Endothelial cell of umbilical vein (primary cell): ENCODE measurements around the gene OLFM1. TPM values are rescaled to one million over a fixed set of nuclear protein-coding genes. Genes with fewer than 3 reads are reported as not detected.

Experiments used
- BruUV-seq: library from RNA; stranded (reverse); fragments of 400-500 nt; replicated peaks from 2 replicates; lab custom pipeline; 2021; lab: Mats Ljungman, UMichigan
- CTCF ChIA-PET: fragments of 300-600, 350-600 bp; sonication (Branson Sonifier 250); formaldehyde crosslinking; loops from one replicate; lab custom pipeline; 2021; ENCODE audit warnings: antibody characterized with exemption, inconsistent platforms; lab: Charles Lee
- POLR2A ChIA-PET: fragments of 300-600, 350-600 bp; sonication (Branson Sonifier 250); formaldehyde crosslinking; loops from one replicate; lab custom pipeline; 2021; ENCODE audit warnings: antibody characterized with exemption, inconsistent platforms; lab: Charles Lee
- DNase-seq: peaks from one replicate; pipeline ENCODE4 v3.0.0-alpha.2; 2011; ENCODE audit warnings: low read depth, low spot score
- FAIRE-seq: peaks from 2 replicates; lab custom pipeline; 2011; peaks lifted over from hg19 to GRCh38; lab: Jason Lieb, UNC
- H2AFZ ChIP-seq: 2 replicates; pipeline ENCODE4 v1.6.0; 2012; ENCODE audit warnings: low read depth, low read length, control low read depth, inconsistent platforms
- H3K27ac ChIP-seq: 2 replicates; pipeline ENCODE4 v1.5.1; 2011; ENCODE audit warnings: low read depth, mild to moderate bottlenecking, control low read depth, low read length, moderate library complexity; ENCODE audit not compliant: insufficient read depth
- H3K27me3 ChIP-seq, 2 experiments: 2 replicates each; pipeline versions ENCODE4 v1.6.0 to v1.6.1; 2011; ENCODE audit warnings: low read length in 2 of 2, mixed read lengths in 1 of 2; ENCODE audit not compliant: control insufficient read depth in 2 of 2, insufficient read depth in 2 of 2
- H3K36me3 ChIP-seq, 2 experiments: 2 replicates in 1 of 2; 3 replicates in 1 of 2; pipeline ENCODE4 v1.5.1; 2011; ENCODE audit warnings: low read length in 2 of 2, mild to moderate bottlenecking in 1 of 2, moderate library complexity in 1 of 2; ENCODE audit not compliant: control insufficient read depth in 2 of 2, insufficient read depth in 2 of 2; ENCODE audit errors: extremely low read depth in 1 of 2
- H3K4me1 ChIP-seq: 3 replicates; pipeline ENCODE4 v1.5.1; 2011; ENCODE audit warnings: mild to moderate bottlenecking, low read length; ENCODE audit not compliant: control insufficient read depth, insufficient read depth; ENCODE audit errors: extremely low read depth
- H3K4me2 ChIP-seq: 2 replicates; pipeline ENCODE4 v1.6.1; 2011; ENCODE audit warnings: low read length, control low read depth, mixed read lengths; ENCODE audit not compliant: insufficient read depth
- H3K4me3 ChIP-seq, 3 experiments: fragments of 200-600 bp in 1 of 3; sonication (generic), shearing (Covaris generic) in 1 of 3; replicated peaks in 1 of 3; 2 replicates each; pipeline ENCODE4 v1.5.1; 2011 to 2016; ENCODE audit warnings: control low read depth in 3 of 3, low read length in 3 of 3, mild to moderate bottlenecking in 2 of 3, inconsistent platforms in 1 of 3, low read depth in 1 of 3, moderate library complexity in 1 of 3; ENCODE audit not compliant: insufficient read depth in 1 of 3
- H3K79me2 ChIP-seq: 2 replicates; pipeline ENCODE4 v1.6.0; 2012; ENCODE audit warnings: low read length, inconsistent platforms; ENCODE audit not compliant: control insufficient read depth, insufficient read depth
- H3K9ac ChIP-seq: replicated peaks from 2 replicates; pipeline ENCODE3; 2011; ENCODE audit warnings: low read length, control low read depth; ENCODE audit not compliant: insufficient read depth; ENCODE audit errors: extremely low read depth
- H3K9me1 ChIP-seq: replicated peaks from 3 replicates; pipeline ENCODE4 v1.6.0; 2011; ENCODE audit warnings: mild to moderate bottlenecking, low read length; ENCODE audit not compliant: control insufficient read depth, insufficient read depth; ENCODE audit errors: extremely low read depth
- H3K9me3 ChIP-seq: replicated peaks from 2 replicates; pipeline ENCODE4 v1.5.1; 2012; ENCODE audit warnings: low read length, inconsistent platforms; ENCODE audit not compliant: control insufficient read depth, insufficient read depth
- H4K20me1 ChIP-seq: replicated peaks from 2 replicates; pipeline ENCODE3; 2011; ENCODE audit warnings: mild to moderate bottlenecking, low read length; ENCODE audit not compliant: control insufficient read depth, insufficient read depth; ENCODE audit errors: extremely low read depth
- CTCF ChIP-seq, 2 donors: IDR thresholded peaks; 1 replicate in 1 of 2; 2 replicates in 1 of 2; pipeline ENCODE4 v1.5.1; 2011; ENCODE audit warnings: low read length in 2 of 2, mild to moderate bottlenecking in 2 of 2, moderate library complexity in 2 of 2, control low read depth in 1 of 2, inconsistent platforms in 1 of 2, low read depth in 1 of 2; ENCODE audit not compliant: insufficient read depth in 1 of 2; ENCODE audit errors: extremely low read depth in 1 of 2
- EZH2 ChIP-seq: IDR thresholded peaks from 2 replicates; pipeline ENCODE4 v1.6.1; 2012; ENCODE audit warnings: borderline replicate concordance, low read depth, mild to moderate bottlenecking, moderate library complexity, low read length, inconsistent platforms; ENCODE audit not compliant: severe bottlenecking
- FOS ChIP-seq: IDR thresholded peaks from 2 replicates; pipeline ENCODE4 v1.6.1; 2011; ENCODE audit warnings: mild to moderate bottlenecking, low read length, moderate library complexity, borderline replicate concordance; ENCODE audit not compliant: insufficient read depth
- GATA2 ChIP-seq: IDR thresholded peaks from 2 replicates; pipeline ENCODE4 v1.7.0; 2011; ENCODE audit warnings: low read depth, mild to moderate bottlenecking, moderate library complexity, mixed read lengths, low read length; ENCODE audit not compliant: insufficient read length, insufficient read depth
- JUN ChIP-seq: IDR thresholded peaks from 2 replicates; pipeline ENCODE4 v1.6.1; 2011; ENCODE audit warnings: borderline replicate concordance, low read depth; ENCODE audit not compliant: insufficient read length, insufficient read depth
- MAX ChIP-seq: IDR thresholded peaks from 2 replicates; pipeline ENCODE4 v1.6.1; 2011; ENCODE audit not compliant: insufficient read depth, insufficient read length
- MYC ChIP-seq: IDR thresholded peaks from one replicate; pipeline ENCODE4 v1.6.1; 2011; ENCODE audit warnings: mild to moderate bottlenecking, low read depth, low read length
- POLR2A ChIP-seq: IDR thresholded peaks from 2 replicates; pipeline ENCODE4 v1.6.1; 2012; ENCODE audit warnings: low read depth, mild to moderate bottlenecking, control low read depth, low read length
- POLR2AphosphoS5 ChIP-seq: IDR thresholded peaks from 2 replicates; pipeline ENCODE4 v1.6.1; 2012; ENCODE audit warnings: low read depth, mild to moderate bottlenecking, control low read depth, low read length, moderate library complexity; ENCODE audit not compliant: insufficient read depth
- dilution Hi-C: fragments of 300-500 bp; cut with MboI; formaldehyde crosslinking; loops from one replicate; pipeline ENCODE4 v1.15.0; 2019; ENCODE audit warnings: low sequenced_read_pairs; ENCODE audit not compliant: extremely low pct_ligation_motif_present
- intact Hi-C: fragments of 100-400 bp; cut with micrococcal nuclease; formaldehyde crosslinking; loops from one replicate; pipeline ENCODE4 v1.10.0; 2022
- polyA plus RNA-seq, 4 experiments: library from polyadenylated mRNA; depleted of rRNA in 3 of 4; stranded (reverse) in 3 of 4; unstranded in 1 of 4; fragments of >200 nt; gene quantifications; 2 replicates each; pipeline versions ENCODE4 v1.2.1 to v1.2.3, GENCODE V29; 2011 to 2012; ENCODE audit warnings: missing spikeins in 1 of 4
- total RNA-seq: library from RNA; stranded (reverse); gene quantifications from 2 replicates; pipeline ENCODE4 v1.2.3, GENCODE V29; 2021

The OLFM1 gene
- total and polyA plus RNA-seq, 2 donors (not counting 3 experiments of a cell fraction or from before 2014, with no cell fraction given): 0.07 to 0.95 TPM

GRCh38 chr9:135047521-135047920, 39.9 kb upstream of the OLFM1 start:
- intact Hi-C loops: no loop called here
- Histone ChIP-seq H3K27me3 (no peaks in the 10 kb centered on the region), H3K9me3 (no peaks in the 10 kb centered on the region), H3K9ac (no peak overlapping the region), H2AFZ (no peak overlapping the region), H3K9me1 (no peaks in the 10 kb centered on the region), H3K4me1 (no peaks in the 10 kb centered on the region), H4K20me1 (no peaks in the 10 kb centered on the region), H3K36me3 (no peaks in the 10 kb centered on the region), H3K79me2 (no peaks in the 10 kb centered on the region), H3K4me2 (no peak overlapping the region), H3K27ac (no peak overlapping the region), H3K4me3 (no peak overlapping the region)
- POLR2A ChIA-PET: no interaction called here
- TF ChIP-seq GATA2 (no peak), POLR2A (no peak), POLR2AphosphoS5 (no peak), CTCF (IDR thresholded peaks at IDR 0.05; ENCODE audit: extremely low read depth in 1 of 2, insufficient read depth in 1 of 2, low read depth in 1 of 2, low read length in 2 of 2) (no peak), JUN (no peak), MAX (no peak), EZH2 (no peak), FOS (no peak), MYC (no peak)
- FAIRE-seq: no peak
- dilution Hi-C loops: no loop called here
- DNase-seq: no peak
- CTCF ChIA-PET: no interaction called here
- no TSS peak for BruUV-seq
